Neuronal stem cell (in vitro differentiated cells): ENCODE results near the gene AIG1.
"Not testable (repeated sequence)": the region's sequence is repeated elsewhere in the genome, so short reads cannot be mapped to it uniquely, and the experiment has no call there.

ENCODE experiments used
- DNase-seq: peaks from one replicate; pipeline ENCODE4 v3.0.0-alpha.2; 2013; ENCODE audit warnings: low spot score
- H2AFZ ChIP-seq: one replicate; pipeline ENCODE4 v1.6.1; 2013; ENCODE audit warnings: mild to moderate bottlenecking, low read length, inconsistent platforms
- H2AK5ac ChIP-seq: 2 replicates; pipeline ENCODE4 v1.6.1; 2013; ENCODE audit warnings: low read depth, mild to moderate bottlenecking, inconsistent platforms, low read length, moderate library complexity, mixed read lengths
- H2BK120ac ChIP-seq: 2 replicates; pipeline ENCODE4 v1.6.1; 2013; ENCODE audit warnings: low read depth, mild to moderate bottlenecking, inconsistent platforms, low read length, moderate library complexity, mixed read lengths
- H2BK12ac ChIP-seq: one replicate; pipeline ENCODE4 v1.6.1; 2013; ENCODE audit warnings: low read length, inconsistent platforms
- H2BK15ac ChIP-seq: 2 replicates; pipeline ENCODE4 v1.6.1; 2013; ENCODE audit warnings: mild to moderate bottlenecking, low read length, inconsistent platforms, mixed read lengths
- H2BK5ac ChIP-seq: one replicate; pipeline ENCODE4 v1.6.1; 2013; ENCODE audit warnings: inconsistent platforms, mild to moderate bottlenecking, low read length, moderate library complexity
- H3K14ac ChIP-seq: one replicate; pipeline ENCODE4 v1.6.1; 2013; ENCODE audit warnings: low read length, inconsistent platforms
- H3K18ac ChIP-seq: 2 replicates; pipeline ENCODE4 v1.6.1; 2013; ENCODE audit warnings: low read length, inconsistent platforms
- H3K23ac ChIP-seq: 2 replicates; pipeline ENCODE4 v1.6.1; 2013; ENCODE audit warnings: low read depth, mild to moderate bottlenecking, mixed read lengths, low read length, inconsistent platforms; ENCODE audit not compliant: poor library complexity
- H3K27ac ChIP-seq: replicated peaks from 3 replicates; pipeline ENCODE4 v1.5.1; 2013; ENCODE audit warnings: low read length, inconsistent platforms
- H3K27me3 ChIP-seq, 3 experiments: 2 replicates each; pipeline ENCODE4 v1.6.1; 2013; ENCODE audit warnings: low read length in 3 of 3, mild to moderate bottlenecking in 2 of 3, inconsistent platforms in 1 of 3, low read depth in 1 of 3, mixed read lengths in 1 of 3, moderate library complexity in 1 of 3; ENCODE audit not compliant: control insufficient read depth in 3 of 3, insufficient read depth in 3 of 3
- H3K36me3 ChIP-seq, 2 donors: replicated peaks in 1 of 2; 2 replicates each; pipeline ENCODE4 v1.6.1; 2013; ENCODE audit warnings: low read length in 2 of 2; ENCODE audit not compliant: control insufficient read depth in 2 of 2, insufficient read depth in 2 of 2
- H3K4ac ChIP-seq: 2 replicates; pipeline ENCODE4 v1.6.1; 2013; ENCODE audit warnings: inconsistent platforms, mild to moderate bottlenecking, low read length, moderate library complexity
- H3K4me1 ChIP-seq, 2 donors: 1 replicate in 1 of 2; 2 replicates in 1 of 2; pipeline ENCODE4 v1.6.1; 2013; ENCODE audit warnings: low read length in 2 of 2, low read depth in 1 of 2; ENCODE audit not compliant: control insufficient read depth in 2 of 2, insufficient read depth in 1 of 2
- H3K4me2 ChIP-seq: one replicate; pipeline ENCODE4 v1.6.1; 2013; ENCODE audit warnings: mild to moderate bottlenecking, low read length, inconsistent platforms; ENCODE audit not compliant: insufficient read depth, poor library complexity, severe bottlenecking
- H3K4me3 ChIP-seq, 2 donors: 2 replicates each; pipeline ENCODE4 v1.5.1; 2013; ENCODE audit warnings: low read length in 2 of 2, mild to moderate bottlenecking in 2 of 2, inconsistent platforms in 1 of 2, moderate library complexity in 1 of 2
- H3K79me1 ChIP-seq: one replicate; pipeline ENCODE4 v1.6.1; 2013; ENCODE audit warnings: low read depth, mild to moderate bottlenecking, inconsistent platforms, low read length, moderate library complexity
- H3K9ac ChIP-seq: one replicate; pipeline ENCODE4 v1.6.1; 2013; ENCODE audit warnings: mild to moderate bottlenecking, low read depth, low read length, inconsistent platforms; ENCODE audit not compliant: poor library complexity
- H3K9me3 ChIP-seq, 2 donors: replicated peaks in 1 of 2; 2 replicates each; pipeline versions ENCODE3 to v1.6.1; 2013; ENCODE audit warnings: low read length in 2 of 2, mild to moderate bottlenecking in 2 of 2, inconsistent platforms in 1 of 2, low read depth in 1 of 2, mixed read lengths in 1 of 2, moderate library complexity in 1 of 2; ENCODE audit not compliant: control insufficient read depth in 2 of 2, insufficient read depth in 1 of 2
- H4K8ac ChIP-seq: one replicate; pipeline ENCODE4 v1.6.1; 2013; ENCODE audit warnings: low read depth, mild to moderate bottlenecking, inconsistent platforms, low read length, moderate library complexity
- H4K91ac ChIP-seq: one replicate; pipeline ENCODE4 v1.6.1; 2013; ENCODE audit warnings: low read length, low read depth, mild to moderate bottlenecking, inconsistent platforms; ENCODE audit not compliant: poor library complexity
- WGBS, 2 donors: extraction: QIAGEN DNeasy Blood & Tissue Kit; methylation state at CpG; one replicate each; pipeline ENCODE4 v1.1.7; 2013; ENCODE audit warnings: missing lambda C conversion rate in 2 of 2, mixed read lengths in 1 of 2; ENCODE audit not compliant: insufficient read length in 2 of 2, insufficient replicate concordance in 1 of 2; ENCODE audit errors: extremely low coverage in 2 of 2; 5-methylcytosine and 5-hydroxymethylcytosine counted together

AIG1 gene

DNA sequence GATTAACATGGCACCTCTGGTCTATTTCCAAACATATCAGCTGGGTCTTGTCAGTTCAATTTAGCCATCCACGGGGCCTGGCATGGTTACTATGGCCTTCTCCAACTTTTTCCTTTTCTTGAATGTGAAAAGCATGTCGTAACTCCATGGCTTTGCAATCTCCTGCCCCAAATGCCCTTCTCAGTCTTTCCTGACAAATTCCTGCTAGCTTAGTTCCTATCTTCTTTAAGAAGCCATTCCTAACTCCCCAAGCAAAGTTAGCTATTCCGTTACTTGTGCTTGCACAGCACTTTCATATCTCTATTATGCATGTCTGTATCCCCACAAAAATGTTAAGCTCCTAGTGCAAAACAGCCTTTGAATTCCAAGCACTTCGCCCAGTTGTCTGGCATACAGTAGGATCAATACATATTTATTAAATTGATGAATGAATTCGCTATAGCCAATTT, 105.6 kb downstream of the AIG1 start:
- H2AK5ac ChIP-seq: no peak overlapping the region
- H2AFZ ChIP-seq: no peak overlapping the region
- H3K4me2 ChIP-seq: no peak overlapping the region
- H2BK12ac ChIP-seq: no peak overlapping the region
- no peak overlapping the region for H4K91ac ChIP-seq
- H3K14ac ChIP-seq: no peak overlapping the region
- no peak overlapping the region for H3K27ac ChIP-seq
- no peak overlapping the region for H3K4ac ChIP-seq
- no peak overlapping the region for H2BK120ac ChIP-seq
- H3K23ac ChIP-seq: no peak overlapping the region
- H4K8ac ChIP-seq: no peak overlapping the region
- no peaks in the 10 kb centered on the region for H3K27me3 ChIP-seq
- no peak overlapping the region for H3K18ac ChIP-seq
- no peak for DNase-seq
- no peak overlapping the region for H2BK5ac ChIP-seq
- no peaks in the 10 kb centered on the region for H3K4me1 ChIP-seq
- no peaks in the 10 kb centered on the region for H3K36me3 ChIP-seq
- no CpG with 5 or more reads among the region's 5 CpGs for WGBS, 2 donors
- no peak overlapping the region for H2BK15ac ChIP-seq
- H3K79me1 ChIP-seq: no peaks in the 10 kb centered on the region
- H3K9ac ChIP-seq: no peak overlapping the region
- no peak overlapping the region for H3K4me3 ChIP-seq
- no peaks in the 10 kb centered on the region for H3K9me3 ChIP-seq

DNA sequence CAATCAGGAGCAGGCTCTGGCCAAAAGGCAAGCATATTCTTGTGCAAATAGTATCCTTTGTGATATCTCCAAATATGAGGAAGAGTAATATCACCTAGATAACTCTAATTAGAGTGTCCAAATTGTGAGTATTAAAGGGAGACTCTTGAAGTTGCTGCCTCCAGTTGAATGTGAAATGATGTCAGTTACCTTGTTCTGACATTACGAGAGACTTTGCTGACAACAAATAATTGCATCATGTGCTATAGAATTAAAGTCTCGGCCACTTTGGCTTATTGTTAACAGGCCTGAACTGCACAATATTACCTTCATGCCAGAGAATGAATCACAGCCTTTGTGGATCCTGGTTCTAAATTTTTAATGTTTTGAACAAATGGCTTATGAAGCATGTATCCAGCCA, 106.5 kb downstream of the AIG1 start:
- Histone ChIP-seq H3K27ac (no peak overlapping the region), H2AFZ (no peak overlapping the region), H3K9ac (no peak overlapping the region), H3K23ac (no peak overlapping the region), H3K9me3 (no peaks in the 10 kb centered on the region), H2BK120ac (no peak overlapping the region), H3K4me2 (no peak overlapping the region), H2AK5ac (no peak overlapping the region), H2BK12ac (no peak overlapping the region), H4K8ac (no peak overlapping the region), H3K27me3 (no peaks in the 10 kb centered on the region), H2BK15ac (no peak overlapping the region), H3K4me1 (no peaks in the 10 kb centered on the region), H3K14ac (no peak overlapping the region), H3K36me3 (no peaks in the 10 kb centered on the region), H2BK5ac (no peak overlapping the region), H4K91ac (no peak overlapping the region), H3K4me3 (no peak overlapping the region), H3K4ac (no peak overlapping the region), H3K18ac (no peak overlapping the region), H3K79me1 (no peaks in the 10 kb centered on the region)
- no CpG with 5 or more reads among the region's 2 CpGs for WGBS, 2 donors
- DNase-seq: no peak

GRCh38 chr6:143168396-143168816, 107.7 kb downstream of the AIG1 start:
- H3K79me1 ChIP-seq, H4K8ac ChIP-seq, H2BK12ac ChIP-seq, H2AK5ac ChIP-seq, H2BK5ac ChIP-seq, DNase-seq, H3K14ac ChIP-seq, H3K36me3 ChIP-seq, H3K4me1 ChIP-seq, H2BK120ac ChIP-seq, H3K4me2 ChIP-seq, H2BK15ac ChIP-seq, H3K23ac ChIP-seq, H3K4me3 ChIP-seq, H3K27ac ChIP-seq, H3K18ac ChIP-seq, H2AFZ ChIP-seq, H3K4ac ChIP-seq, H4K91ac ChIP-seq, H3K9me3 ChIP-seq, H3K27me3 ChIP-seq, H3K9ac ChIP-seq: not testable (repeated sequence)
- no CpG with 5 or more reads among the region's 4 CpGs for WGBS, 2 donors

DNA sequence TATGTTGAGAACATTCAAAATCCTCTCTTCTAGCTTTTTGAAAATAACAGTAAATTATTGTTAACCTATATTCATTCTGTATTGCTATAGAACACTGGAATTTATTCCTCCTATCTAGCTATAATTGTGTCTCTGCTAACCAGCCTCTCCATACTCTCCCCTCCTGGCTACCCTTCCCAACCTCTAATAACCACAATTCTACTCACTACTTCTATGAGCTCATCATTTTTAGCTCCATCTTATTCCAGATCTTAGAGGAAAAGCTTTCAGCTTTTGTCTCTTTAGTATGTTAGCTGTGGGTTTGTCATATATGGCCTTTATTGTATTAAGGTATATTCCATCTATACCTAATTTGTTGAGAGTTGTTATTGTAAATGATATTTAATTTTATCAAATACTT, 108.8 kb downstream of the AIG1 start:
- no peak overlapping the region for H3K14ac ChIP-seq
- no peak overlapping the region for H3K4me2 ChIP-seq
- no peak overlapping the region for H3K4ac ChIP-seq
- no peak overlapping the region for H2BK15ac ChIP-seq
- H3K4me3 ChIP-seq: no peak overlapping the region
- H3K27ac ChIP-seq: no peak overlapping the region
- no peak overlapping the region for H4K8ac ChIP-seq
- no peak overlapping the region for H2AFZ ChIP-seq
- H2BK12ac ChIP-seq: no peak overlapping the region
- no peaks in the 10 kb centered on the region for H3K4me1 ChIP-seq
- no peak overlapping the region for H2BK120ac ChIP-seq
- H3K9ac ChIP-seq: no peak overlapping the region
- H3K27me3 ChIP-seq: no peaks in the 10 kb centered on the region
- no peak overlapping the region for H2AK5ac ChIP-seq
- peaks cover 0 to 1% of the 10 kb centered on the region in 2 donors for H3K9me3 ChIP-seq
- H4K91ac ChIP-seq: no peak overlapping the region
- DNase-seq: no peak
- H3K79me1 ChIP-seq: no peaks in the 10 kb centered on the region
- H3K36me3 ChIP-seq: no peaks in the 10 kb centered on the region
- no peak overlapping the region for H2BK5ac ChIP-seq
- no peak overlapping the region for H3K23ac ChIP-seq
- H3K18ac ChIP-seq: no peak overlapping the region
